PC-3 (cell line): ENCODE data around the gene PRXL2A. TPM values are rescaled to one million over a fixed set of nuclear protein-coding genes. Genes with fewer than 3 reads are reported as not detected.

Experiments
- ATAC-seq: fragments of 200-7000 bp; cut with Tn5 transposase; 2 replicates; pipeline ENCODE4 v1.9.1; 2020; ENCODE audit warnings: mild to moderate bottlenecking, moderate library complexity
- BruUV-seq: library from RNA; stranded (reverse); fragments of 400-500 nt; replicated peaks from 2 replicates; lab custom pipeline; 2021; lab: Mats Ljungman, UMichigan
- CTCF ChIA-PET: fragments of 300-600 bp; sonication (Branson Sonifier 250); formaldehyde crosslinking; loops from one replicate; lab custom pipeline; 2022; ENCODE audit warnings: antibody characterized with exemption; lab: Charles Lee
- POLR2A ChIA-PET: fragments of 300-600 bp; sonication (Branson Sonifier 250); formaldehyde crosslinking; loops from one replicate; lab custom pipeline; 2022; ENCODE audit warnings: antibody characterized with exemption; ENCODE audit not compliant: unreplicated experiment; lab: Charles Lee
- DNase-seq: peaks from one replicate; pipeline ENCODE4 v3.0.0-alpha.2; 2015
- H2AFZ ChIP-seq: fragments of 300-600 bp; sonication (generic); 2 replicates; pipeline ENCODE4 v1.6.0; 2016; ENCODE audit warnings: antibody characterized with exemption, low read length
- H3F3A ChIP-seq: fragments of 300-600 bp; sonication (generic); one replicate; pipeline ENCODE4 v1.6.0; 2017; ENCODE audit warnings: antibody characterized with exemption, low read length, control low read depth, mild to moderate bottlenecking; ENCODE audit not compliant: unreplicated experiment
- H3K27ac ChIP-seq: fragments of 300-600 bp; sonication (generic); 2 replicates; pipeline ENCODE4 v1.5.1; 2016; ENCODE audit warnings: mild to moderate bottlenecking, low read length
- H3K27me3 ChIP-seq: fragments of 300-600 bp; sonication (generic); 2 replicates; pipeline ENCODE4 v1.6.1; 2016; ENCODE audit warnings: low read length, mixed read lengths
- H3K36me3 ChIP-seq: fragments of 300-600 bp; sonication (generic); 2 replicates; pipeline ENCODE4 v1.6.1; 2016; ENCODE audit warnings: low read depth, mixed run types, low read length, mixed read lengths
- H3K4me1 ChIP-seq: fragments of 300-600 bp; sonication (generic); 2 replicates; pipeline ENCODE4 v1.5.1; 2016; ENCODE audit warnings: low read length; ENCODE audit not compliant: insufficient read depth
- H3K4me2 ChIP-seq: fragments of 300-600 bp; sonication (generic); 2 replicates; pipeline ENCODE4 v1.6.0; 2016; ENCODE audit warnings: low read length
- H3K4me3 ChIP-seq: fragments of 300-600 bp; sonication (generic); 2 replicates; pipeline ENCODE4 v1.5.1; 2016; ENCODE audit warnings: mild to moderate bottlenecking, low read length, mixed read lengths
- H3K79me2 ChIP-seq: fragments of 300-600 bp; sonication (generic); 2 replicates; pipeline ENCODE4 v1.6.1; 2017; ENCODE audit warnings: low read length, mixed read lengths
- H3K9ac ChIP-seq: fragments of 300-600 bp; sonication (generic); 2 replicates; pipeline ENCODE4 v1.6.0; 2016; ENCODE audit warnings: mild to moderate bottlenecking, low read length
- H3K9me2 ChIP-seq: fragments of 300-600 bp; sonication (generic); replicated peaks from 2 replicates; pipeline ENCODE4 v1.6.1; 2016; ENCODE audit warnings: mixed run types, low read length, mixed read lengths
- H3K9me3 ChIP-seq: fragments of 300-600 bp; sonication (generic); 2 replicates; pipeline ENCODE4 v1.6.1; 2016; ENCODE audit warnings: low read length, mixed read lengths
- H4K20me1 ChIP-seq: fragments of 300-600 bp; sonication (generic); 2 replicates; pipeline ENCODE4 v1.6.1; 2016; ENCODE audit warnings: low read length, mixed read lengths
- CTCF ChIP-seq: fragments of 300-600 bp; sonication (generic); conservative IDR thresholded peaks from 2 replicates; pipeline ENCODE4 v1.5.1; 2017; ENCODE audit warnings: antibody characterized with exemption, low read depth, mild to moderate bottlenecking, low read length
- EZH2 ChIP-seq: fragments of 300-600 bp; sonication (generic); IDR thresholded peaks from one replicate; pipeline ENCODE4 v1.6.1; 2017; ENCODE audit warnings: antibody characterized with exemption, mild to moderate bottlenecking, low read length; ENCODE audit not compliant: unreplicated experiment
- EZH2phosphoT487 ChIP-seq: fragments of 300-600 bp; sonication (generic); IDR thresholded peaks from 2 replicates; pipeline ENCODE4 v1.6.1; 2018; ENCODE audit warnings: mild to moderate bottlenecking, antibody characterized with exemption, low read length, borderline replicate concordance
- intact Hi-C: fragments of 100-400 bp; cut with micrococcal nuclease; formaldehyde crosslinking; loops from 2 replicates; pipeline ENCODE4 v1.9.0; 2023
- total RNA-seq: library from RNA; depleted of rRNA; stranded (reverse); fragments of >200 nt; gene quantifications from 2 replicates; pipeline ENCODE4 v1.2.3, GENCODE V29; 2014

Gene PRXL2A
- total RNA-seq, 1 experiment from 2014 or later = not detected

- Histone ChIP-seq H3F3A (no peaks in the 10 kb centered on the region), H2AFZ (no peak overlapping the region), H3K27ac (no peak overlapping the region), H3K27me3 (no peaks in the 10 kb centered on the region), H3K4me1 (no peaks in the 10 kb centered on the region), H3K4me3 (no peak overlapping the region), H3K4me2 (no peak overlapping the region), H3K9me3 (no peaks in the 10 kb centered on the region), H3K9me2 (no peaks in the 10 kb centered on the region), H4K20me1 (no peaks in the 10 kb centered on the region), H3K36me3 (no peaks in the 10 kb centered on the region), H3K9ac (no peak overlapping the region), H3K79me2 (no peaks in the 10 kb centered on the region)
- intact Hi-C loops = no loop called here
- no peak for DNase-seq
- ChIA-PET POLR2A (no interaction called here), CTCF (no interaction called here)
- BruUV-seq = no TSS peak
- TF ChIP-seq CTCF (no peak), EZH2phosphoT487 (no peak), EZH2 (no peak)
- ATAC-seq = no peak
Observed at GRCh38 chr10:80410578-80411145, 2.3 kb downstream of the PRXL2A start.

- no TSS peak for BruUV-seq
- Histone ChIP-seq H3K4me3 (no peak overlapping the region), H3K36me3 (no peaks in the 10 kb centered on the region), H3K27ac (no peak overlapping the region), H3K4me2 (no peak overlapping the region), H3K79me2 (no peaks in the 10 kb centered on the region), H3K9ac (no peak overlapping the region), H3K9me2 (no peaks in the 10 kb centered on the region), H3K4me1 (no peaks in the 10 kb centered on the region), H3K9me3 (no peaks in the 10 kb centered on the region), H3K27me3 (no peaks in the 10 kb centered on the region), H4K20me1 (no peaks in the 10 kb centered on the region), H3F3A (no peaks in the 10 kb centered on the region), H2AFZ (no peak overlapping the region)
- no peak for DNase-seq
- no peak for TF ChIP-seq CTCF
- no peak for ATAC-seq
- ChIA-PET POLR2A (no interaction called here), CTCF (no interaction called here)
- intact Hi-C loops = no loop called here
Observed at GRCh38 chr10:80411267-80411668, 2.9 kb downstream of the PRXL2A start.

GRCh38 chr10:80411681-80412220, 3.4 kb downstream of the PRXL2A start:
- H3K36me3 ChIP-seq = no peaks in the 10 kb centered on the region

More at GRCh38 chr10:80411681-80412220, 3.4 kb downstream of the PRXL2A start:
- no peaks in the 10 kb centered on the region for H4K20me1 ChIP-seq
- no peak for ATAC-seq
- no peak overlapping the region for H2AFZ ChIP-seq
- TF ChIP-seq EZH2phosphoT487 = no peak
- TF ChIP-seq EZH2 = no peak
- no peaks in the 10 kb centered on the region for H3K27me3 ChIP-seq
- CTCF ChIA-PET = no interaction called here
- no peaks in the 10 kb centered on the region for H3K9me3 ChIP-seq
- no peak overlapping the region for H3K4me3 ChIP-seq
- H3K27ac ChIP-seq = no peak overlapping the region
- no TSS peak for BruUV-seq
- no peak overlapping the region for H3K4me2 ChIP-seq
- H3K9me2 ChIP-seq = no peaks in the 10 kb centered on the region
- no peaks in the 10 kb centered on the region for H3K79me2 ChIP-seq
- POLR2A ChIA-PET = no interaction called here
- H3K9ac ChIP-seq = no peak overlapping the region
- no peaks in the 10 kb centered on the region for H3F3A ChIP-seq
- H3K4me1 ChIP-seq = no peaks in the 10 kb centered on the region
- DNase-seq = no peak
- intact Hi-C loops = no loop called here
